Neuronal stem cell (in vitro differentiated cells): ENCODE measurements around the gene CBX2.

Experiments
- DNase-seq: peaks from one replicate; pipeline ENCODE4 v3.0.0-alpha.2; 2013; ENCODE audit warnings: low spot score
- H2AFZ ChIP-seq: one replicate; pipeline ENCODE4 v1.6.1; 2013; ENCODE audit warnings: mild to moderate bottlenecking, low read length, inconsistent platforms
- H2AK5ac ChIP-seq: 2 replicates; pipeline ENCODE4 v1.6.1; 2013; ENCODE audit warnings: low read depth, mild to moderate bottlenecking, inconsistent platforms, low read length, moderate library complexity, mixed read lengths
- H2BK120ac ChIP-seq: 2 replicates; pipeline ENCODE4 v1.6.1; 2013; ENCODE audit warnings: low read depth, mild to moderate bottlenecking, inconsistent platforms, low read length, moderate library complexity, mixed read lengths
- H2BK12ac ChIP-seq: one replicate; pipeline ENCODE4 v1.6.1; 2013; ENCODE audit warnings: low read length, inconsistent platforms
- H2BK15ac ChIP-seq: 2 replicates; pipeline ENCODE4 v1.6.1; 2013; ENCODE audit warnings: mild to moderate bottlenecking, low read length, inconsistent platforms, mixed read lengths
- H2BK5ac ChIP-seq: one replicate; pipeline ENCODE4 v1.6.1; 2013; ENCODE audit warnings: inconsistent platforms, mild to moderate bottlenecking, low read length, moderate library complexity
- H3K14ac ChIP-seq: one replicate; pipeline ENCODE4 v1.6.1; 2013; ENCODE audit warnings: low read length, inconsistent platforms
- H3K18ac ChIP-seq: 2 replicates; pipeline ENCODE4 v1.6.1; 2013; ENCODE audit warnings: low read length, inconsistent platforms
- H3K23ac ChIP-seq: 2 replicates; pipeline ENCODE4 v1.6.1; 2013; ENCODE audit warnings: low read depth, mild to moderate bottlenecking, mixed read lengths, low read length, inconsistent platforms; ENCODE audit not compliant: poor library complexity
- H3K27ac ChIP-seq: replicated peaks from 3 replicates; pipeline ENCODE4 v1.5.1; 2013; ENCODE audit warnings: low read length, inconsistent platforms
- H3K27me3 ChIP-seq, 3 experiments: 2 replicates each; pipeline ENCODE4 v1.6.1; 2013; ENCODE audit warnings: low read length in 3 of 3, mild to moderate bottlenecking in 2 of 3, inconsistent platforms in 1 of 3, low read depth in 1 of 3, mixed read lengths in 1 of 3, moderate library complexity in 1 of 3; ENCODE audit not compliant: control insufficient read depth in 3 of 3, insufficient read depth in 3 of 3
- H3K36me3 ChIP-seq, 2 donors: replicated peaks in 1 of 2; 2 replicates each; pipeline ENCODE4 v1.6.1; 2013; ENCODE audit warnings: low read length in 2 of 2; ENCODE audit not compliant: control insufficient read depth in 2 of 2, insufficient read depth in 2 of 2
- H3K4ac ChIP-seq: 2 replicates; pipeline ENCODE4 v1.6.1; 2013; ENCODE audit warnings: inconsistent platforms, mild to moderate bottlenecking, low read length, moderate library complexity
- H3K4me1 ChIP-seq, 2 donors: 1 replicate in 1 of 2; 2 replicates in 1 of 2; pipeline ENCODE4 v1.6.1; 2013; ENCODE audit warnings: low read length in 2 of 2, low read depth in 1 of 2; ENCODE audit not compliant: control insufficient read depth in 2 of 2, insufficient read depth in 1 of 2
- H3K4me2 ChIP-seq: one replicate; pipeline ENCODE4 v1.6.1; 2013; ENCODE audit warnings: mild to moderate bottlenecking, low read length, inconsistent platforms; ENCODE audit not compliant: insufficient read depth, poor library complexity, severe bottlenecking
- H3K4me3 ChIP-seq, 2 donors: 2 replicates each; pipeline ENCODE4 v1.5.1; 2013; ENCODE audit warnings: low read length in 2 of 2, mild to moderate bottlenecking in 2 of 2, inconsistent platforms in 1 of 2, moderate library complexity in 1 of 2
- H3K79me1 ChIP-seq: one replicate; pipeline ENCODE4 v1.6.1; 2013; ENCODE audit warnings: low read depth, mild to moderate bottlenecking, inconsistent platforms, low read length, moderate library complexity
- H3K9ac ChIP-seq: one replicate; pipeline ENCODE4 v1.6.1; 2013; ENCODE audit warnings: mild to moderate bottlenecking, low read depth, low read length, inconsistent platforms; ENCODE audit not compliant: poor library complexity
- H3K9me3 ChIP-seq, 2 donors: replicated peaks in 1 of 2; 2 replicates each; pipeline versions ENCODE3 to v1.6.1; 2013; ENCODE audit warnings: low read length in 2 of 2, mild to moderate bottlenecking in 2 of 2, inconsistent platforms in 1 of 2, low read depth in 1 of 2, mixed read lengths in 1 of 2, moderate library complexity in 1 of 2; ENCODE audit not compliant: control insufficient read depth in 2 of 2, insufficient read depth in 1 of 2
- H4K8ac ChIP-seq: one replicate; pipeline ENCODE4 v1.6.1; 2013; ENCODE audit warnings: low read depth, mild to moderate bottlenecking, inconsistent platforms, low read length, moderate library complexity
- H4K91ac ChIP-seq: one replicate; pipeline ENCODE4 v1.6.1; 2013; ENCODE audit warnings: low read length, low read depth, mild to moderate bottlenecking, inconsistent platforms; ENCODE audit not compliant: poor library complexity
- WGBS, 2 donors: extraction: QIAGEN DNeasy Blood & Tissue Kit; methylation state at CpG; one replicate each; pipeline ENCODE4 v1.1.7; 2013; ENCODE audit warnings: missing lambda C conversion rate in 2 of 2, mixed read lengths in 1 of 2; ENCODE audit not compliant: insufficient read length in 2 of 2, insufficient replicate concordance in 1 of 2; ENCODE audit errors: extremely low coverage in 2 of 2; 5-methylcytosine and 5-hydroxymethylcytosine counted together

CBX2 gene

GRCh38 chr17:79802039-79802735, 24.2 kb downstream of the CBX2 start:
- Histone ChIP-seq H2BK120ac (no peak overlapping the region), H3K23ac (peak overlapping the region; percentile 70), H2AK5ac (peak overlapping the region; percentile 61), H2BK15ac (peak overlapping the region; percentile 64), H3K4me2 (no peak overlapping the region), H2BK5ac (no peak overlapping the region), H3K79me1 (peaks cover 2% of the 10 kb centered on the region), H3K18ac (peak overlapping the region; percentile 88), H3K9ac (no peak overlapping the region), H2BK12ac (no peak overlapping the region), H4K91ac (no peak overlapping the region), H3K36me3 (no peaks in the 10 kb centered on the region), H3K4ac (no peak overlapping the region), H3K4me1 (peaks cover 21 to 59% of the 10 kb centered on the region in 2 donors), H4K8ac (no peak overlapping the region), H3K27ac (no peak overlapping the region), H3K4me3 (no peak overlapping the region), H3K9me3 (peaks cover 0 to 10% of the 10 kb centered on the region in 2 donors), H3K27me3 (peaks cover 68 to 94% (median 88%) of the 10 kb centered on the region in 3 experiments), H3K14ac (no peak overlapping the region), H2AFZ (no peak overlapping the region)
- no peak for DNase-seq
- WGBS, 2 donors: no CpG with 5 or more reads among the region's 11 CpGs

- H3K36me3 ChIP-seq: no peaks in the 10 kb centered on the region
- peak overlapping the region; percentile 7 for H3K9ac ChIP-seq
- no peak overlapping the region for H3K4ac ChIP-seq
- no peak overlapping the region for H4K91ac ChIP-seq
- H2BK120ac ChIP-seq: peak overlapping the region; percentile 18
- H3K79me1 ChIP-seq: peaks cover 2% of the 10 kb centered on the region
- H2BK12ac ChIP-seq: no peak overlapping the region
- H3K18ac ChIP-seq: peak overlapping the region; percentile 88
- peaks cover 69 to 100% (median 95%) of the 10 kb centered on the region in 3 experiments for H3K27me3 ChIP-seq
- peak overlapping the region; percentile 64 for H2BK15ac ChIP-seq
- H3K23ac ChIP-seq: peak overlapping the region; percentile 86
- H2BK5ac ChIP-seq: no peak overlapping the region
- peaks cover 21 to 61% of the 10 kb centered on the region in 2 donors for H3K4me1 ChIP-seq
- WGBS, 2 donors: no CpG with 5 or more reads among the region's 57 CpGs
- no peak overlapping the region for H3K4me2 ChIP-seq
- H3K4me3 ChIP-seq: no peak overlapping the region
- no peak overlapping the region for H3K27ac ChIP-seq
- peak overlapping the region; percentile 61 for H2AK5ac ChIP-seq
- peaks cover 0 to 10% of the 10 kb centered on the region in 2 donors for H3K9me3 ChIP-seq
- no peak for DNase-seq
- H3K14ac ChIP-seq: peak overlapping the region; percentile 72
- no peak overlapping the region for H4K8ac ChIP-seq
- peak overlapping the region; percentile 31 for H2AFZ ChIP-seq
These were observed 24.9 kb downstream of the CBX2 start for GRCh38 chr17:79802736-79803420.

- no peak overlapping the region for H2BK5ac ChIP-seq
- peaks cover 0 to 9% of the 10 kb centered on the region in 2 donors for H3K9me3 ChIP-seq
- peak overlapping the region; percentile 82 for H3K18ac ChIP-seq
- H3K4ac ChIP-seq: peak overlapping the region; percentile 31
- whole genome bisulfite sequencing, 2 donors: no CpG with 5 or more reads among the region's 31 CpGs
- no peak overlapping the region for H4K8ac ChIP-seq
- H3K4me1 ChIP-seq: peaks cover 16 to 55% of the 10 kb centered on the region in 2 donors
- peak overlapping the region; percentile 7 for H3K9ac ChIP-seq
- H3K36me3 ChIP-seq: no peaks in the 10 kb centered on the region
- H2BK15ac ChIP-seq: peak overlapping the region; percentile 64
- peak overlapping the region; percentile 90 for H2AFZ ChIP-seq
- peak overlapping the region in 1 of 2 donors; percentile 38 for H3K4me3 ChIP-seq
- peaks cover 67 to 100% (median 96%) of the 10 kb centered on the region in 3 experiments for H3K27me3 ChIP-seq
- H2BK12ac ChIP-seq: peak overlapping the region; percentile 95
- H4K91ac ChIP-seq: no peak overlapping the region
- no peak overlapping the region for H3K4me2 ChIP-seq
- no peak overlapping the region for H2BK120ac ChIP-seq
- DNase-seq: no peak
- H3K79me1 ChIP-seq: no peaks in the 10 kb centered on the region
- peak overlapping the region; percentile 61 for H2AK5ac ChIP-seq
- peak overlapping the region; percentile 72 for H3K14ac ChIP-seq
- H3K23ac ChIP-seq: peak overlapping the region; percentile 86
- H3K27ac ChIP-seq: no peak overlapping the region
These were observed 25.6 kb downstream of the CBX2 start for GRCh38 chr17:79803421-79803996.
